Endothelial cell (in vitro differentiated cells): Measurements from ENCODE around the gene NEDD4L. TPM values are rescaled to one million over a fixed set of nuclear protein-coding genes. Genes with fewer than 3 reads are reported as not detected.
A peak's percentile ranks its signal among the peaks of the same experiment; 100 is the strongest.

Experiments used
- DNase-seq: peaks from one replicate; pipeline ENCODE4 v3.0.0; 2021; ENCODE audit warnings: low spot score
- H3K27ac Mint-ChIP-seq: one replicate; pipeline ENCODE4 v1.8.0; 2021; ENCODE audit warnings: mixed read lengths, inconsistent platforms; ENCODE audit not compliant: unreplicated experiment
- H3K27me3 Mint-ChIP-seq: one replicate; pipeline ENCODE4 v1.8.0; 2021; ENCODE audit warnings: mild to moderate bottlenecking, moderate library complexity, mixed read lengths, inconsistent platforms; ENCODE audit not compliant: unreplicated experiment
- H3K36me3 Mint-ChIP-seq: one replicate; pipeline ENCODE4 v1.8.0; 2021; ENCODE audit warnings: mild to moderate bottlenecking, low read depth, mixed read lengths, inconsistent platforms; ENCODE audit not compliant: unreplicated experiment
- H3K4me1 Mint-ChIP-seq: one replicate; pipeline ENCODE4 v1.8.0; 2021; ENCODE audit warnings: mild to moderate bottlenecking, mixed read lengths, inconsistent platforms; ENCODE audit not compliant: unreplicated experiment
- H3K4me3 Mint-ChIP-seq: one replicate; pipeline ENCODE4 v1.8.0; 2021; ENCODE audit warnings: mild to moderate bottlenecking, mixed read lengths, inconsistent platforms; ENCODE audit not compliant: unreplicated experiment
- H3K9me3 Mint-ChIP-seq: one replicate; pipeline ENCODE4 v1.8.0; 2021; ENCODE audit warnings: mixed read lengths, inconsistent platforms; ENCODE audit not compliant: unreplicated experiment
- total RNA-seq: library from RNA; stranded (reverse); fragmentation: NEBNext Ultra II Directional; extraction: Animal tissue kit (Norgen Biotek cat#: 25700); gene quantifications from one replicate; pipeline ENCODE4 v1.2.1, GENCODE V29; 2021; ENCODE audit not compliant: unreplicated experiment
- TF ChIP-seq, protein P1 (sequence below): fragments of 200-600 bp; sonication (generic); IDR thresholded peaks from one replicate; pipeline ENCODE4 v1.5.0; 2021; ENCODE audit warnings: antibody characterized with exemption; ENCODE audit not compliant: unreplicated experiment

Gene NEDD4L
- total RNA-seq, 1 donor from 2014 or later = 42.8 TPM

DNA sequence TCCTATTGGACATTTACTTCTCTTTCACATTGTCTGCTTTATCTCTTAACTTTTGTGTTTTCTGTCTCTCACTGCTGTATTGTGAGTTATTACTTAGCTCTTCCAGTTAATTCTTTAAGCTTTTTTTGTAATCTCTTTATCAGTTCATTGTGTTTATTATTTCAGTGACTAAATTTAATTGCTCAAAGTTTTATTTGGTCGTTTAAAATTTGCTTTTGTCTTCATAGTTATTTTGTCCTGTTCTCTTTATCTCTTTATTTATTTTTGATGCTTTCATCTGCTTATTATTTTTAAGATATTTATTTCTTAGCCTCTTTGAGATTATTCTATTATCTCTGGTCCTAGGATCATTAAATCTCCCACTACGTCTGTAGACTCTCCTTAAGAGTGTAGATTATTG, 316.3 kb downstream of the NEDD4L start:
- no peak for DNase-seq
- Mint-ChIP-seq H3K27me3 (no peaks in the 10 kb centered on the region), H3K4me1 (peaks cover 20% of the 10 kb centered on the region), H3K27ac (no peak overlapping the region), H3K9me3 (no peaks in the 10 kb centered on the region), H3K4me3 (no peak overlapping the region), H3K36me3 (peaks cover 5% of the 10 kb centered on the region)
- TF ChIP-seq, protein P1, sequence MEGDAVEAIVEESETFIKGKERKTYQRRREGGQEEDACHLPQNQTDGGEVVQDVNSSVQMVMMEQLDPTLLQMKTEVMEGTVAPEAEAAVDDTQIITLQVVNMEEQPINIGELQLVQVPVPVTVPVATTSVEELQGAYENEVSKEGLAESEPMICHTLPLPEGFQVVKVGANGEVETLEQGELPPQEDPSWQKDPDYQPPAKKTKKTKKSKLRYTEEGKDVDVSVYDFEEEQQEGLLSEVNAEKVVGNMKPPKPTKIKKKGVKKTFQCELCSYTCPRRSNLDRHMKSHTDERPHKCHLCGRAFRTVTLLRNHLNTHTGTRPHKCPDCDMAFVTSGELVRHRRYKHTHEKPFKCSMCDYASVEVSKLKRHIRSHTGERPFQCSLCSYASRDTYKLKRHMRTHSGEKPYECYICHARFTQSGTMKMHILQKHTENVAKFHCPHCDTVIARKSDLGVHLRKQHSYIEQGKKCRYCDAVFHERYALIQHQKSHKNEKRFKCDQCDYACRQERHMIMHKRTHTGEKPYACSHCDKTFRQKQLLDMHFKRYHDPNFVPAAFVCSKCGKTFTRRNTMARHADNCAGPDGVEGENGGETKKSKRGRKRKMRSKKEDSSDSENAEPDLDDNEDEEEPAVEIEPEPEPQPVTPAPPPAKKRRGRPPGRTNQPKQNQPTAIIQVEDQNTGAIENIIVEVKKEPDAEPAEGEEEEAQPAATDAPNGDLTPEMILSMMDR = no peak

DNA sequence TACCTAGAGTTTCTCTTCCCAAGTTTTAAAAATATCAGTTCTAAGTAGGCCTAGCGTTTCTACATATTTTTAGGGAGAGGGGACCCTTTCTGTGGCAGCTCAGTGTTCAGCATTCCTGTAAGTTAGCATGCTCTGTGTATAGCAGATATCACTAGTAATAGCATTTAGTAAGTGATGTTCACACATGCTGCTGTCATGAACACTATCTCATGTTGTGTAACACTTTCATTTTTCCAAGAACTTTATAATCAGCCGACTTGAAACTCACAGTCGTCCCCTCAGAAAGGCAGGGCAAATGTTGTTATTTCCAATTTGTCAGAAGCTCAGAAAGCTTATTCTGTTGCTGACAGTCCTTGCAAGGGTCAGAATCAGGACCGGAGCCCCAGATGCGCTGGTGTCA, 317.2 kb downstream of the NEDD4L start:
- peaks cover 20% of the 10 kb centered on the region for H3K4me1 Mint-ChIP-seq
- TF ChIP-seq, protein P1 = no peak
- H3K4me3 Mint-ChIP-seq = no peak overlapping the region
- no peaks in the 10 kb centered on the region for H3K9me3 Mint-ChIP-seq
- DNase-seq = no peak
- H3K36me3 Mint-ChIP-seq = peaks cover 5% of the 10 kb centered on the region
- no peaks in the 10 kb centered on the region for H3K27me3 Mint-ChIP-seq
- no peak overlapping the region for H3K27ac Mint-ChIP-seq

GRCh38 chr18:58362027-58362575, 318.1 kb downstream of the NEDD4L start:
- no peak overlapping the region for H3K4me3 Mint-ChIP-seq
- H3K4me1 Mint-ChIP-seq = peaks cover 20% of the 10 kb centered on the region
- no peaks in the 10 kb centered on the region for H3K27me3 Mint-ChIP-seq
- TF ChIP-seq, protein P1 = no peak
- H3K27ac Mint-ChIP-seq = peak overlapping the region; percentile 93
- H3K36me3 Mint-ChIP-seq = peaks cover 5% of the 10 kb centered on the region
- H3K9me3 Mint-ChIP-seq = no peaks in the 10 kb centered on the region
- DNase-seq = no peak

DNA sequence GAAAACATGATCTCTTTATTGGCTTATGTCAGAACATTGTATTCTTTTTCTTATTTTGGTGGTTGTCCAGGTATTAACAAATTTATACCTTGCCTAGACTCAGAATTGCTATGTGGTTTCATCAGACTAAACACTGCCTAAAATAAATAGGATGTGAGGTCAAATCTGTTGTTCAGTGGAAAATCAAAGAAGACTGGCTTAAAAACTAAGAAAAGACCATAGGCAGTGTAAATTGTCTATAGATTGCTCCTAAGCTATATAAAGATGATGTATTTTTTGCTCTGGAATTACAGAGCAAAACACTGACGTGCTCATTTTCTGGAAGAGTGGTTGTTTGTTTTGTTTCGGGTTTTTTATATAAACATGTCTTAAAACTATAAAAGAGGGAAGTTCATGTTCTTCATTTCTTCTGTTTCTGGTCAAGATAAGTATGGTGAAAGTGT, 318.8 kb downstream of the NEDD4L start:
- Mint-ChIP-seq H3K9me3 (no peaks in the 10 kb centered on the region), H3K4me1 (peaks cover 20% of the 10 kb centered on the region), H3K27ac (peak overlapping the region; percentile 93), H3K27me3 (no peaks in the 10 kb centered on the region), H3K4me3 (no peak overlapping the region), H3K36me3 (peaks cover 8% of the 10 kb centered on the region)
- DNase-seq = no peak
- TF ChIP-seq, protein P1 = no peak

- Mint-ChIP-seq H3K4me3 (no peak overlapping the region), H3K4me1 (peaks cover 20% of the 10 kb centered on the region), H3K36me3 (peaks cover 9% of the 10 kb centered on the region), H3K27ac (peak overlapping the region; percentile 33), H3K9me3 (no peaks in the 10 kb centered on the region), H3K27me3 (peaks cover under 1% of the 10 kb centered on the region)
- no peak for DNase-seq
- TF ChIP-seq, protein P1 = no peak
Measured at GRCh38 chr18:58363767-58364540, 319.9 kb downstream of the NEDD4L start.
